Posterior cingulate gyrus (tissue), 11 donors: ENCODE results near the gene GPC6.

Source experiments
- DNase-seq, 10 donors: peaks; one replicate each; pipeline versions ENCODE4 v3.0.0 to v3.0.0-alpha.2; 2020 to 2021; ENCODE audit warnings: mixed read lengths in 3 of 10
- intact Hi-C: fragments of 100-400 bp; cut with DNase I; formaldehyde crosslinking; loops from one replicate; pipeline ENCODE4 v1.15.1; 2023

The GPC6 gene

GRCh38 chr13:93762708-93763426 lies 536.3 kb downstream of the GPC6 start:
- intact Hi-C loops = no loop called here
- DNase-seq = no peak

DNA sequence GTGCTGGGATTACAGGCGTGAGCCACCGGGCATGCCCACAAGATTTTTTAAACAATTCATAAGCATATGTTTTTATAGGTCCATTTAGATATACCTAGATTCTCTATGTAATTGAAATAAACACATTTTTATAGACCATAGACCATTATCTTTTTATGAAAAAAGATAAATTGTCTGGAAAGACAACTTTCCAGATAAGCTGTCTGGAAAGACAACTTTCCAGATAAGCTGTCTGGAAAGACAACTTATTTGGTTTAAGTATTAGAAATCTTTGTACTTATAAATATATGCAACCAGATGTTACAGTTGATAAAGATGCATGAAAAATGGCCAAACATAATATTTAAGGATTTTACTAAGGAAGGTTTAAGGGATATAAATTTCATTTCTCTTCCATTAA lies 538.5 kb downstream of the GPC6 start:
- intact Hi-C loops = no loop called here
- no peak for DNase-seq

DNA sequence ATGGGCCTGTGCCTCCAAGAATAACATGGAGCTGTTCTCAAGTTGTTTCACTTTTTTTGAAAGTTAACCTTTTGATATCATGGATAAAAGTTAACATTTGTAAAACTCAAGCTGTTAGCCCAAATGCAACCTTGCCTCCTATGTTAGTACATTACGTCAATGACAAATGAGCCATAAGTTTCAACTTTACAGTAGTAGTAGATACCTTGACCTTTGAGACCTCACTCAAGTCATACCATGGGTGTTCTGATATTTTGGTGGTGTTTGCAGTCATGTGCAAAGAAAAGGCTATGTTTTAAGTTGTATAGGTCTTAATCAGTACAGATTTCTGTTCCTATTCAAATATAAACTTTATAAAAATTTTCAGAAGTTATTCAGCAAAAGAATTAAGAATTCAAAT lies 539.2 kb downstream of the GPC6 start:
- no peak for DNase-seq
- intact Hi-C loops = no loop called here

GRCh38 chr13:93766719-93767118 lies 540.1 kb downstream of the GPC6 start:
- intact Hi-C loops = no loop called here
- no peak for DNase-seq

- intact Hi-C loops = no loop called here
- no peak for DNase-seq
These were observed 540.7 kb downstream of the GPC6 start for GRCh38 chr13:93767180-93767916.

DNA sequence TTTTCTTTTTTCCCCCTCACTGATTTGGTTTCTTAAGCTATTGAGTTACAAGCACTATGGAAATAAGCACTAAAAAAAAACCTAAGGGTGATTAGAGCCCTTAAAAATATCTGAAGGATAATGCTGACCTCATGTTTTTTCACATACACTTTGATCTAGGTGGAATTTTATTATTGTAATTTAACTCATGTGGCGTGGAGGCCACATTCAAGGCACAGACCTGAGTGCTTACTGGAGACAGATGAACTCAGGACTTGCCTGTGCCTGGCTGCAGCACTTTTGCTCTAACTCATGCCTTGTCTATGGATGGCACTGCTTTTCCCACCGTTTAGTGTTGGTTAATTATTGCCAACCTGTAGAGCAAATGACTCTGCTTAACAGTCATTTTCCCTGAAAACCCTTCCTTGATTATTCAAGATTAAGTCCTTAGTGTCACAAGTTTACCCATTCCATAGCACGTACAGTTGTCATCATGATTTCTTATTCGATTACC lies 541.4 kb downstream of the GPC6 start:
- no peak for DNase-seq
- intact Hi-C loops = no loop called here

DNA sequence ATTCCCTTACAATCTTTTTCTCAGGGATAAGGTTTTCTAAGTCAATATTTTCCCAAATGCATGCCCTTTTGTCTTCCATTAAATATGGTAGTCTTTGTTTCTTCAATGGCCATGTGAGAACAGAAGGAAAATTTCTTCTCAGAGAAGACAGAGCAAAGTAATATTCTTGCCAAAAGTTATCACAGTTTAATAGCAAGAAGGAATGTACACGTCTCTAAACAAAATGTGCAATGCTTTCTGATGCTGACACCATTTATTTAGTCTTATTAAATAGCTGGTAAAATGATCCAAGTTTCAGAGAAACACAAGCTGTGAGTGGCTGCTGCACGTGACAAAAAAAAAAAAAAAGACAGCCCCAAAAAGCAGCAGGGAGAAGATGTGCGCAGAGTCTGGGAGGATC lies 542.5 kb downstream of the GPC6 start:
- intact Hi-C loops = no loop called here
- no peak for DNase-seq

DNA sequence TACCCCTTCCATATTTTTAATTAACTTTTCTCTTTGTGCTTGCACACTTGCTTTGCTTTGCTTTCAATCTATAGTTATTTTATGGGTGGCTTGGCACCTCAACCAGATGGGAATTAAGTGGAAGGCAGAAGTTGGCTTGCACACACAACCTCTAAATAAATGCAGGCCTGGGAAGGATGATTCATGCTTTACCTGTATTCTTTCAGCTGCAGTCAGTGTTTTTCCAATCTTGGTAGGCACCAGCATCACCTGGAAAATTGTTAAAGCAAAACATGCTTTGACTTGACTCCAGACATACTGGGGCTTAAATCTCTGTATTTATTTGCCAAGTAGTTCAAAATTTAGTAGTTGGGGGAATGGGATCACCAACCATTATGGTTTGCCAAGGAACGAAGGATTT lies 543.0 kb downstream of the GPC6 start:
- intact Hi-C loops = no loop called here
- DNase-seq = no peak

- intact Hi-C loops = no loop called here
- DNase-seq = no peak
These were observed 544.6 kb downstream of the GPC6 start for GRCh38 chr13:93771227-93771626.

- DNase-seq = no peak
- intact Hi-C loops = no loop called here
These were observed 545.2 kb downstream of the GPC6 start for GRCh38 chr13:93771782-93772181.

DNA sequence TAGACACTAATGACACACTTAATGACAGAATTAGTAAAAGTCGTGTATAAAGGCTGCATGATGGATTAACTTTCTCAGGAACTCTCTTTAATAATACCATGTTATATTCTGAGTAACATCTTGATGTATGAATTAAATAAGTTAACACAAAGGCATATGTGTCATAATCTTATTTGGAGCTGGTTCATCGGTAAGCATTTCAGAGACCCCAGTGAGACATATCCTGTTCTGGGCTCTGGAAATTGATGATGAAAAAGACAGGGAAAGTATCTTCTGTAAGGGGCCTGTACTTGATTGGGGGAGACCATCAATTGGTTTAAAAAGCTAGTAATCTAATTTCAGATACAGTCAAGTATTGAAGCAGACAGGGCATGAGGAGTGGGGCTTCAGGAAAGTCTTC lies 547.9 kb downstream of the GPC6 start:
- intact Hi-C loops = no loop called here
- no peak for DNase-seq

DNA sequence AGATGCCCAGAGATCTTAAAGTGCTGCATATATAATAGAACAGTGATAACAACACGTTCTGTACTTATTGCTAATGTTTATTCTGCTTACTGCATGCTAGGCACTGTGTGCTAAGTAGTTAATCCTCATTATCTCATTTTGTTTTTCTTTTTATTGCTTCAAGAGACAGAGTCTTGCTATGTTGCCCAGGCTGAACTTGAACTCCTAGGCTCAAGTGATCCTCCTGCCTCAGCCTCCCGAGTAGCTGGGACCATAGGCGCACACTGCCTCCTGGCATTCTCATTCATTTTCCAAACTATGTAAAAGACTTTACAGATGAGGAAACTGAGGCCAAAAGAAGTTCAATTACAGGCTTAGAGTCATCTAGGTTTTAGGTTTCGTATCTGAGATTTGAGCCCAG lies 548.4 kb downstream of the GPC6 start:
- no peak for DNase-seq
- intact Hi-C loops = no loop called here

- intact Hi-C loops = no loop called here
- no peak for DNase-seq
These were observed 549.0 kb downstream of the GPC6 start for GRCh38 chr13:93775507-93776108.

DNA sequence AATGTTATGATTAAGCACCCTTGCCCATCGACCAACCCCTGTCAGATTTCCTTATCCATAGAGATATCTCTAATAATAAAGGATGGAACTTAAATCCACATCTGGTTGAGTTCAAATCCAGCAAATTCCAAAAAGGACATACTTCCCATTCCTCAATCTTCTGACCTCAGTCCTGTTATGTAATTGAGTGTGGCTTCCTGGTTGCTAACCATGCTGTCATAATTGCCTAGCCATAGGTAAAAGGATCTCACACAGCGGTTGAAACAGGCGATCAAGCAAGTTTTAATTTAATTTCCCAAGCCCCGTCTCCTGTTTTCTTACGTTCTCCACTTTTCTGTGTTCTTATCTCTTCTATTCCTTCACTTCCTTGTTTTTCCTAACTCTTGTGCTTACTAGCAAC lies 550.3 kb downstream of the GPC6 start:
- intact Hi-C loops = no loop called here

GRCh38 chr13:93777504-93777903 lies 550.9 kb downstream of the GPC6 start:
- no peak for DNase-seq
- intact Hi-C loops = no loop called here

More for the DNA sequence above, 550.3 kb downstream of the GPC6 start:
- DNase-seq = no peak

DNA sequence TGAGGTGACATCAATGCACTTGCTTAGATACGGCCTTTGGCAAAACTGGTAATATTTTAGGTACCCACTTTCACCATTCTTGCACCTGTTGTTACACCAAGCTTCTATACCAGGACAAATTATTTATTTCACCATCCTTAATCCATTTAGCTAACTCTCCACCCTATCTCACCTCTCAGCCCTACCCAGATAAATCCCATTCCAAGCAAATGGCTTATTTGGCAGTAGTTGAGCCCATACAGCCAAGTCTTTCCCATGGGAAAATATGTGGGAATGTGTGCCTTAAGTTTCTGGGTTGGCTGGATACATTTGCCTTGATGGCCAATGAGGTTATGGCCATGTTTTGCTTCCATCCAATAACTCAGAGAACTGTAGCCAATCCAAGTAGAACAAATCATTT lies 551.9 kb downstream of the GPC6 start:
- no peak for DNase-seq
- intact Hi-C loops = no loop called here

GRCh38 chr13:93784191-93784590 lies 557.6 kb downstream of the GPC6 start:
- DNase-seq = no peak
- intact Hi-C loops = no loop called here

GRCh38 chr13:93786846-93787489 lies 560.4 kb downstream of the GPC6 start:
- no peak for DNase-seq
- intact Hi-C loops = no loop called here

DNA sequence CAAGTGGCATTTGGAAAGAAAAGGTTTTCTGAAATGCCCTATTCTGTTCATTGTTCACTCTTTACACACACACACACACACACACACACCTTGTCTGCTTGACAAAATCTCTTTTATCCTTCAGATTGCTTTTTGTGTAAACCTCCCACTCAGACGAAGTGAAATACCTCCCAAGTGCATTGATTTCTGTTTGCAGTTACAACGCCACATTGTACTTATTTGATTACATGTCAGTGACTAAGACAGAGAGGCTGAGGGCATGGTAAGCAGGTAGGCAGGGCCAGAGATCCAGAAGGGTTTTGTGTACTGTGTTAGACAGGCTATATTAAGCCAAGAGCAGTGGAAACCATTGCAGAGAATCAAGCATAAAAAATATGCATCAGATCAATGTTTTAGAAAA lies 561.8 kb downstream of the GPC6 start:
- intact Hi-C loops = no loop called here
- DNase-seq = no peak

DNA sequence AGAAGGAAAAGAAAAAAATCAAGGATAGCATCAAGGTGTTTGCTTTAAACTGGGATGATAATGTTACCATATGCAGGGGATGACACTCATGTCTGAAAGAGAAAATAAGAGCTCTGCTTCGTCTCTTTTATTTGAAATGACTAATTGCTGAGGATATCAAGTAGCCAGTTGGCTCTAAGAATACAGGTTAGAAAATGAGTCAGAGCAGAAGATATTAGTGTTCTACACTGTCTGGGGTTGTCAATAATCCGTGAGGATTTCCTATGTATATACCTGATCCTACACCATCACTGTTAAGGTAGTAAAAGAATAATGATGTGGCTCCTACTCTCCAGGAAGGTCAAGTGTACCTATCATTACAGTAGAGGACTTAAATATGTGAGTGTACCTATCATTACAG lies 562.5 kb downstream of the GPC6 start:
- DNase-seq = no peak
- intact Hi-C loops = no loop called here

- intact Hi-C loops = no loop called here
- DNase-seq = no peak
These were observed 567.7 kb downstream of the GPC6 start for GRCh38 chr13:93794197-93794885.
